Neural progenitor cell (in vitro differentiated cells): ENCODE measurements around the gene NCAPD3. TPM values are rescaled to one million over a fixed set of nuclear protein-coding genes. Genes with fewer than 3 reads are reported as not detected.

ENCODE experiments used
- DNase-seq: peaks from one replicate; pipeline ENCODE4 v3.0.0-alpha.2; 2016; ENCODE audit warnings: low spot score
- H2AFZ ChIP-seq: fragments of 200-600 bp; sonication (generic); replicated peaks from 2 replicates; pipeline ENCODE4 v1.6.1; 2016; ENCODE audit warnings: antibody characterized with exemption
- H3F3A ChIP-seq: fragments of 200-600 bp; sonication (generic); 2 replicates; pipeline ENCODE4 v1.6.1; 2016; ENCODE audit warnings: antibody characterized with exemption, low read depth
- H3K27ac ChIP-seq: fragments of 200-600 bp; sonication (generic); 2 replicates; pipeline ENCODE4 v1.5.1; 2016; ENCODE audit warnings: mild to moderate bottlenecking
- H3K27me3 ChIP-seq: fragments of 200-600 bp; sonication (generic); 2 replicates; pipeline ENCODE4 v1.6.1; 2016; ENCODE audit warnings: mild to moderate bottlenecking, moderate library complexity
- H3K36me3 ChIP-seq: fragments of 200-600 bp; sonication (generic); 2 replicates; pipeline ENCODE4 v1.5.1; 2016
- H3K4me1 ChIP-seq: fragments of 200-600 bp; sonication (generic); 2 replicates; pipeline ENCODE4 v1.6.1; 2016; ENCODE audit warnings: mixed run types
- H3K4me2 ChIP-seq: fragments of 200-600 bp; sonication (generic); 2 replicates; pipeline ENCODE4 v1.6.1; 2016
- H3K4me3 ChIP-seq: fragments of 200-600 bp; sonication (generic); 2 replicates; pipeline ENCODE4 v1.5.1; 2016
- H3K79me2 ChIP-seq: fragments of 200-600 bp; sonication (generic); 2 replicates; pipeline ENCODE4 v1.6.1; 2016; ENCODE audit warnings: low read depth
- H3K9ac ChIP-seq: fragments of 200-600 bp; sonication (generic); 2 replicates; pipeline ENCODE4 v1.6.1; 2016
- H3K9me3 ChIP-seq: fragments of 200-600 bp; sonication (generic); 2 replicates; pipeline ENCODE4 v1.5.1; 2016; ENCODE audit warnings: low read depth
- H4K20me1 ChIP-seq: fragments of 200-600 bp; sonication (generic); 2 replicates; pipeline ENCODE4 v1.6.1; 2016; ENCODE audit warnings: low read depth
- H3K27ac Mint-ChIP-seq: 3 replicates; pipeline ENCODE4 v1.8.0; 2021; ENCODE audit warnings: mixed read lengths
- H3K27me3 Mint-ChIP-seq: 2 replicates; pipeline ENCODE4 v1.8.0; 2022; ENCODE audit warnings: low read depth, mild to moderate bottlenecking, inconsistent platforms, moderate library complexity, mixed read lengths; ENCODE audit not compliant: insufficient read depth
- H3K36me3 Mint-ChIP-seq: 3 replicates; pipeline ENCODE4 v1.8.0; 2021; ENCODE audit warnings: mixed read lengths
- H3K4me1 Mint-ChIP-seq: 3 replicates; pipeline ENCODE4 v1.8.0; 2021; ENCODE audit warnings: mixed read lengths
- H3K4me3 Mint-ChIP-seq: 3 replicates; pipeline ENCODE4 v1.8.0; 2021; ENCODE audit warnings: mild to moderate bottlenecking, moderate library complexity, mixed read lengths
- H3K9me3 Mint-ChIP-seq: 3 replicates; pipeline ENCODE4 v1.8.0; 2020; ENCODE audit warnings: mixed read lengths
- EZH2 ChIP-seq: fragments of 200-600 bp; sonication (generic); IDR thresholded peaks from 2 replicates; pipeline ENCODE4 v1.6.1; 2017; ENCODE audit warnings: antibody characterized with exemption, mild to moderate bottlenecking, moderate library complexity
- EZH2phosphoT487 ChIP-seq: fragments of 200-600 bp; sonication (generic); IDR thresholded peaks from 2 replicates; pipeline ENCODE4 v1.6.1; 2017; ENCODE audit warnings: antibody characterized with exemption
- total RNA-seq: library from RNA; depleted of rRNA; stranded (reverse); fragments of >200 nt; gene quantifications from 2 replicates; pipeline ENCODE4 v1.2.3, GENCODE V29; 2015; ENCODE audit warnings: low replicate concordance
- TF ChIP-seq, protein P1 (sequence below): fragments of 200-600 bp; sonication (generic); IDR thresholded peaks from 2 replicates; pipeline ENCODE4 v1.5.1; 2017; ENCODE audit warnings: antibody characterized with exemption, mild to moderate bottlenecking

Gene NCAPD3
- total RNA-seq, 1 donor from 2014 or later: 41.0 TPM

GRCh38 chr11:134151083-134151747, 72.6 kb downstream of the NCAPD3 start:
- DNase-seq: no peak
- peaks cover 4% of the 10 kb centered on the region for H3K27me3 Mint-ChIP-seq

GRCh38 chr11:134150195-134150903, 73.4 kb downstream of the NCAPD3 start:
- no peaks in the 10 kb centered on the region for H3K9me3 Mint-ChIP-seq
- H3K4me3 Mint-ChIP-seq: no peak overlapping the region
- H3K27me3 ChIP-seq: no peaks in the 10 kb centered on the region
- H3K4me2 ChIP-seq: no peak overlapping the region
- H3K9ac ChIP-seq: no peak overlapping the region
- peaks cover 4% of the 10 kb centered on the region for H3K4me1 ChIP-seq
- no peak overlapping the region for H3K27ac Mint-ChIP-seq
- H3K27me3 Mint-ChIP-seq: peaks cover 2% of the 10 kb centered on the region
- no peaks in the 10 kb centered on the region for H3K79me2 ChIP-seq
- no peak for DNase-seq
- no peaks in the 10 kb centered on the region for H4K20me1 ChIP-seq
- H3K4me1 Mint-ChIP-seq: no peaks in the 10 kb centered on the region
- H3K4me3 ChIP-seq: no peak overlapping the region
- H3K27ac ChIP-seq: no peak overlapping the region
- no peak overlapping the region for H2AFZ ChIP-seq
- no peak for TF ChIP-seq EZH2phosphoT487
- TF ChIP-seq, protein P1, sequence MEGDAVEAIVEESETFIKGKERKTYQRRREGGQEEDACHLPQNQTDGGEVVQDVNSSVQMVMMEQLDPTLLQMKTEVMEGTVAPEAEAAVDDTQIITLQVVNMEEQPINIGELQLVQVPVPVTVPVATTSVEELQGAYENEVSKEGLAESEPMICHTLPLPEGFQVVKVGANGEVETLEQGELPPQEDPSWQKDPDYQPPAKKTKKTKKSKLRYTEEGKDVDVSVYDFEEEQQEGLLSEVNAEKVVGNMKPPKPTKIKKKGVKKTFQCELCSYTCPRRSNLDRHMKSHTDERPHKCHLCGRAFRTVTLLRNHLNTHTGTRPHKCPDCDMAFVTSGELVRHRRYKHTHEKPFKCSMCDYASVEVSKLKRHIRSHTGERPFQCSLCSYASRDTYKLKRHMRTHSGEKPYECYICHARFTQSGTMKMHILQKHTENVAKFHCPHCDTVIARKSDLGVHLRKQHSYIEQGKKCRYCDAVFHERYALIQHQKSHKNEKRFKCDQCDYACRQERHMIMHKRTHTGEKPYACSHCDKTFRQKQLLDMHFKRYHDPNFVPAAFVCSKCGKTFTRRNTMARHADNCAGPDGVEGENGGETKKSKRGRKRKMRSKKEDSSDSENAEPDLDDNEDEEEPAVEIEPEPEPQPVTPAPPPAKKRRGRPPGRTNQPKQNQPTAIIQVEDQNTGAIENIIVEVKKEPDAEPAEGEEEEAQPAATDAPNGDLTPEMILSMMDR: no peak
- TF ChIP-seq EZH2: no peak
- no peaks in the 10 kb centered on the region for H3K9me3 ChIP-seq
- H3K36me3 Mint-ChIP-seq: peaks cover 57% of the 10 kb centered on the region
- H3K36me3 ChIP-seq: no peaks in the 10 kb centered on the region
- H3F3A ChIP-seq: peaks cover 4% of the 10 kb centered on the region

More at GRCh38 chr11:134151083-134151747, 72.6 kb downstream of the NCAPD3 start:
- Histone ChIP-seq H3K4me3 (no peak overlapping the region), H3F3A (peaks cover 4% of the 10 kb centered on the region), H3K36me3 (no peaks in the 10 kb centered on the region), H3K27me3 (no peaks in the 10 kb centered on the region), H3K27ac (no peak overlapping the region), H3K9ac (no peak overlapping the region), H2AFZ (no peak overlapping the region), H3K79me2 (no peaks in the 10 kb centered on the region), H3K4me2 (no peak overlapping the region), H3K4me1 (peaks cover 4% of the 10 kb centered on the region), H3K9me3 (no peaks in the 10 kb centered on the region), H4K20me1 (no peaks in the 10 kb centered on the region)
- Mint-ChIP-seq H3K36me3 (peaks cover 59% of the 10 kb centered on the region), H3K27ac (no peak overlapping the region), H3K4me1 (no peaks in the 10 kb centered on the region), H3K9me3 (no peaks in the 10 kb centered on the region), H3K4me3 (no peak overlapping the region)
- TF ChIP-seq, protein P1: no peak
- TF ChIP-seq EZH2: no peak
- TF ChIP-seq EZH2phosphoT487: no peak

- H3K27ac Mint-ChIP-seq: no peak overlapping the region
- no peak overlapping the region for H3K4me3 Mint-ChIP-seq
- Histone ChIP-seq H3K4me3 (no peak overlapping the region), H3K79me2 (no peaks in the 10 kb centered on the region), H3F3A (peaks cover 4% of the 10 kb centered on the region), H3K4me2 (no peak overlapping the region), H3K4me1 (peaks cover 4% of the 10 kb centered on the region), H3K9ac (no peak overlapping the region), H2AFZ (no peak overlapping the region), H3K9me3 (no peaks in the 10 kb centered on the region), H3K27ac (no peak overlapping the region), H3K27me3 (no peaks in the 10 kb centered on the region), H4K20me1 (no peaks in the 10 kb centered on the region), H3K36me3 (peaks cover 5% of the 10 kb centered on the region)
- peaks cover 2% of the 10 kb centered on the region for H3K27me3 Mint-ChIP-seq
- TF ChIP-seq, protein P1: no peak
- TF ChIP-seq EZH2 (no peak), EZH2phosphoT487 (no peak)
- H3K9me3 Mint-ChIP-seq: no peaks in the 10 kb centered on the region
- H3K4me1 Mint-ChIP-seq: no peaks in the 10 kb centered on the region
- DNase-seq: no peak
- H3K36me3 Mint-ChIP-seq: peaks cover 57% of the 10 kb centered on the region
Measured at GRCh38 chr11:134149371-134149770, 74.4 kb downstream of the NCAPD3 start.
